SK-N-SH treated with all-trans-retinoic acid at 6 μM for 48 hours (cell line): ENCODE data around the gene CP.

Experiments
- ATAC-seq: fragments of 200-7000 bp; cut with Tn5 transposase; 3 replicates; pipeline ENCODE4 v1.9.1; 2020; ENCODE audit warnings: mild to moderate bottlenecking, moderate library complexity
- ARNTL ChIP-seq: fragments of 450-650 bp; formaldehyde crosslinking; IDR thresholded peaks from 2 replicates; pipeline ENCODE4 v1.5.0; 2020; ENCODE audit warnings: low read depth, mild to moderate bottlenecking, moderate library complexity, borderline replicate concordance
- BACH2 ChIP-seq: fragments of 250-450 bp; sonication (Bioruptor Pico); IDR thresholded peaks from 2 replicates; pipeline ENCODE4 v1.9.0; 2021; ENCODE audit warnings: mild to moderate bottlenecking, borderline replicate concordance
- CREB5 ChIP-seq: fragments of 250-450 bp; sonication (Bioruptor Pico); IDR thresholded peaks from 2 replicates; pipeline ENCODE4 v1.5.1; 2020; ENCODE audit warnings: low read depth, mild to moderate bottlenecking, moderate library complexity
- CSDC2 ChIP-seq: fragments of 250-450 bp; sonication (Bioruptor Pico); IDR thresholded peaks from 2 replicates; pipeline ENCODE4 v1.5.0; 2020; ENCODE audit warnings: mild to moderate bottlenecking, moderate library complexity
- ESRRG ChIP-seq: fragments of 250-450 bp; sonication (Bioruptor Pico); IDR thresholded peaks from 2 replicates; pipeline ENCODE4 v1.6.1; 2021; ENCODE audit warnings: mild to moderate bottlenecking
- GLIS3 ChIP-seq: fragments of 250-450 bp; sonication (Bioruptor Pico); IDR thresholded peaks from 2 replicates; pipeline ENCODE4 v1.5.0; 2020; ENCODE audit warnings: mild to moderate bottlenecking, moderate library complexity
- ISL1 ChIP-seq: fragments of 250-450 bp; sonication (Bioruptor Pico); IDR thresholded peaks from 2 replicates; pipeline ENCODE4 v2.1.2; 2022; ENCODE audit warnings: mild to moderate bottlenecking, moderate library complexity
- OSR1 ChIP-seq: fragments of 250-450 bp; sonication (Bioruptor Pico); IDR thresholded peaks from 2 replicates; pipeline ENCODE4 v1.8.0; 2022; ENCODE audit warnings: moderate library complexity, mild to moderate bottlenecking, inconsistent platforms
- PATZ1 ChIP-seq: fragments of 250-450 bp; sonication (Bioruptor Pico); IDR thresholded peaks from 2 replicates; pipeline ENCODE4 v1.8.0; 2020; ENCODE audit warnings: mild to moderate bottlenecking, moderate library complexity, borderline replicate concordance
- POU6F1 ChIP-seq: fragments of 250-450 bp; sonication (Bioruptor Pico); IDR thresholded peaks from 2 replicates; pipeline ENCODE4 v1.8.0; 2021; ENCODE audit warnings: low read depth, mild to moderate bottlenecking, moderate library complexity, borderline replicate concordance
- PPARA ChIP-seq: fragments of 250-450 bp; sonication (Bioruptor Pico); IDR thresholded peaks from 2 replicates; pipeline ENCODE4 v1.5.0; 2020; ENCODE audit warnings: mild to moderate bottlenecking, borderline replicate concordance
- SNAI2 ChIP-seq: fragments of 250-450 bp; sonication (Bioruptor Pico); IDR thresholded peaks from 2 replicates; pipeline ENCODE4 v1.5.0; 2020; ENCODE audit warnings: mild to moderate bottlenecking, moderate library complexity
- TCF4 ChIP-seq: fragments of 250-450 bp; sonication (Bioruptor Pico); IDR thresholded peaks from 2 replicates; pipeline ENCODE4 v1.8.0; 2021; ENCODE audit warnings: mild to moderate bottlenecking, moderate library complexity, borderline replicate concordance
- TOX ChIP-seq: fragments of 250-450 bp; sonication (Bioruptor Pico); IDR thresholded peaks from 2 replicates; pipeline ENCODE4 v1.8.0; 2021; ENCODE audit warnings: mild to moderate bottlenecking, moderate library complexity, borderline replicate concordance
- ZC3H10 ChIP-seq: fragments of 250-450 bp; sonication (Bioruptor Pico); IDR thresholded peaks from 2 replicates; pipeline ENCODE4 v1.5.1; 2021; ENCODE audit warnings: mild to moderate bottlenecking, moderate library complexity
- ZFP3 ChIP-seq: fragments of 250-450 bp; sonication (Bioruptor Pico); IDR thresholded peaks from 2 replicates; pipeline ENCODE4 v1.5.0; 2020; ENCODE audit warnings: mild to moderate bottlenecking, moderate library complexity
- ZFP30 ChIP-seq: fragments of 450-650 bp; formaldehyde crosslinking; IDR thresholded peaks from 2 replicates; pipeline ENCODE4 v1.5.0; 2022; ENCODE audit warnings: mild to moderate bottlenecking, moderate library complexity
- ZNF565 ChIP-seq: fragments of 450-650 bp; formaldehyde crosslinking; conservative IDR thresholded peaks from 2 replicates; pipeline ENCODE4 v1.5.0; 2020; ENCODE audit warnings: low read depth, mild to moderate bottlenecking, moderate library complexity
- ZNF70 ChIP-seq: fragments of 450-650 bp; formaldehyde crosslinking; IDR thresholded peaks from 2 replicates; pipeline ENCODE4 v1.5.0; 2020; ENCODE audit warnings: mild to moderate bottlenecking, moderate library complexity
- ZNF8 ChIP-seq: fragments of 450-650 bp; formaldehyde crosslinking; IDR thresholded peaks from 2 replicates; pipeline ENCODE4 v1.5.0; 2020; ENCODE audit warnings: mild to moderate bottlenecking, moderate library complexity
- TF ChIP-seq, protein P1 (sequence below): fragments of 250-450 bp; sonication (Bioruptor Pico); IDR thresholded peaks from 2 replicates; pipeline ENCODE4 v1.5.1; 2021; ENCODE audit warnings: mild to moderate bottlenecking, moderate library complexity

CP gene

GRCh38 chr3:149221783-149222517 lies at the start of gene CP:
TSS of gene CP (minus strand) at chr3:149221829. CDS start at chr3:149221792, 37 bp downstream.
- TF ChIP-seq TOX (CRISPR knock-in tag), result no peak
- no peak for TF ChIP-seq SNAI2 (CRISPR knock-in tag)
- TF ChIP-seq PPARA, result no peak
- TF ChIP-seq POU6F1 (CRISPR knock-in tag), result no peak
- TF ChIP-seq OSR1, result no peak
- TF ChIP-seq ZC3H10 (CRISPR knock-in tag), result no peak
- TF ChIP-seq CSDC2 (CRISPR knock-in tag), result no peak
- TF ChIP-seq ZNF70 (CRISPR knock-in tag), result no peak
- no peak for ATAC-seq

DNA sequence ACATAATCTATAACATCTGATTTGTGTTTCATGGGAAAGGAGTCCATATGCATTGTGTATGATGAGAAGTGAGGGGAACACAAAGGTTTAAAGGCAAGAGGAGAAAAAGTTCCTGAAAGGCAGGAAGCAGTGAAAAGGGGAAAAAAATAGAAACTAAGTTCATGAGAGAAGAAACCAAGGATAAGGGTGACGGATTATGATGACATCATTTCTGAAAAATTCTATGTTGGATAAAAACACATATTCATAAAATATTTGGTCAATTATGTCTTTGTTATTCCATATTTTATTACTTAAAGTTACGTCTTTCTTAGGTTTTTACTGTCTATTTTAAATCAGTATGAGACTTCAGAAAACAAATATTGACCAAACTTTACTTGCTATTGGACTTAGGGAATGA lies 48.6 kb upstream of the CP start:
- no peak for ATAC-seq

GRCh38 chr3:149269687-149270086 lies 48.1 kb upstream of the CP start:
- no peak for TF ChIP-seq ZNF8 (CRISPR knock-in tag)
- no peak for TF ChIP-seq BACH2
- no peak for TF ChIP-seq ZNF70 (CRISPR knock-in tag)
- TF ChIP-seq ZFP3 (CRISPR knock-in tag), result no peak
- TF ChIP-seq, all 23 proteins: peak for 0
- ATAC-seq, result no peak

More for the DNA sequence above, 48.6 kb upstream of the CP start:
- TF ChIP-seq ZNF565, result no peak
- no peak for TF ChIP-seq ZNF8 (CRISPR knock-in tag)
- TF ChIP-seq SNAI2 (CRISPR knock-in tag), result no peak
- TF ChIP-seq ARNTL (CRISPR knock-in tag), result no peak
- TF ChIP-seq, protein P1, sequence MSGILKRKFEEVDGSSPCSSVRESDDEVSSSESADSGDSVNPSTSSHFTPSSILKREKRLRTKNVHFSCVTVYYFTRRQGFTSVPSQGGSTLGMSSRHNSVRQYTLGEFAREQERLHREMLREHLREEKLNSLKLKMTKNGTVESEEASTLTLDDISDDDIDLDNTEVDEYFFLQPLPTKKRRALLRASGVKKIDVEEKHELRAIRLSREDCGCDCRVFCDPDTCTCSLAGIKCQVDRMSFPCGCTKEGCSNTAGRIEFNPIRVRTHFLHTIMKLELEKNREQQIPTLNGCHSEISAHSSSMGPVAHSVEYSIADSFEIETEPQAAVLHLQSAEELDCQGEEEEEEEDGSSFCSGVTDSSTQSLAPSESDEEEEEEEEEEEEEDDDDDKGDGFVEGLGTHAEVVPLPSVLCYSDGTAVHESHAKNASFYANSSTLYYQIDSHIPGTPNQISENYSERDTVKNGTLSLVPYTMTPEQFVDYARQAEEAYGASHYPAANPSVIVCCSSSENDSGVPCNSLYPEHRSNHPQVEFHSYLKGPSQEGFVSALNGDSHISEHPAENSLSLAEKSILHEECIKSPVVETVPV (CRISPR knock-in tag), result no peak
- no peak for TF ChIP-seq CSDC2 (CRISPR knock-in tag)
- TF ChIP-seq ZFP30, result no peak
- no peak for TF ChIP-seq OSR1
- TF ChIP-seq TCF4 (CRISPR knock-in tag), result no peak
- TF ChIP-seq GLIS3 (CRISPR knock-in tag), result no peak
- no peak for TF ChIP-seq ZNF70 (CRISPR knock-in tag)
- no peak for TF ChIP-seq POU6F1 (CRISPR knock-in tag)
- TF ChIP-seq CREB5 (CRISPR knock-in tag), result no peak
- TF ChIP-seq ISL1 (CRISPR knock-in tag), result no peak
- no peak for TF ChIP-seq ZFP3 (CRISPR knock-in tag)
- no peak for TF ChIP-seq TOX (CRISPR knock-in tag)

GRCh38 chr3:149267565-149267964 lies 45.9 kb upstream of the CP start:
- ATAC-seq, result no peak
- no peak for TF ChIP-seq PATZ1
- TF ChIP-seq, protein P1 (CRISPR knock-in tag), result no peak
- no peak for TF ChIP-seq ESRRG
- TF ChIP-seq CSDC2 (CRISPR knock-in tag), result no peak
- TF ChIP-seq ARNTL (CRISPR knock-in tag), result no peak
- no peak for TF ChIP-seq ZFP3 (CRISPR knock-in tag)
- TF ChIP-seq PPARA, result no peak
- no peak for TF ChIP-seq SNAI2 (CRISPR knock-in tag)
- TF ChIP-seq GLIS3 (CRISPR knock-in tag), result no peak
- TF ChIP-seq TCF4 (CRISPR knock-in tag), result no peak
- TF ChIP-seq ZNF8 (CRISPR knock-in tag), result no peak
- TF ChIP-seq POU6F1 (CRISPR knock-in tag), result no peak
- TF ChIP-seq CREB5 (CRISPR knock-in tag), result no peak
- TF ChIP-seq ZC3H10 (CRISPR knock-in tag), result no peak
